Inferior parietal cortex (tissue), 1 donor: ENCODE measurements around the gene CBL.
"Not testable (repeated sequence)": the region's sequence is repeated elsewhere in the genome, so short reads cannot be mapped to it uniquely, and the experiment has no call there.

ENCODE experiments used
- DNase-seq: peaks from one replicate; pipeline ENCODE4 v3.0.0-alpha.2; 2016; ENCODE audit errors: extremely low spot score

The CBL gene

GRCh38 chr11:119209186-119209585, 3.0 kb downstream of the CBL start:
- no peak for DNase-seq

GRCh38 chr11:119210050-119210449, 3.9 kb downstream of the CBL start:
- DNase-seq, result no peak

- no peak for DNase-seq
Measured at GRCh38 chr11:119218141-119218878, 12.2 kb downstream of the CBL start.

- DNase-seq, result peak; percentile 39
Measured at GRCh38 chr11:119222308-119222707, 16.2 kb downstream of the CBL start.

- no peak for DNase-seq
Measured at GRCh38 chr11:119222891-119223290, 16.8 kb downstream of the CBL start.

- no peak for DNase-seq
Measured at GRCh38 chr11:119223856-119224255, 17.7 kb downstream of the CBL start.

GRCh38 chr11:119228535-119229287, 22.6 kb downstream of the CBL start:
- not testable (repeated sequence) for DNase-seq

GRCh38 chr11:119229288-119229672, 23.1 kb downstream of the CBL start:
- DNase-seq, result no peak

- no peak for DNase-seq
Measured at GRCh38 chr11:119229741-119230140, 23.6 kb downstream of the CBL start.

GRCh38 chr11:119236490-119236889, 30.4 kb downstream of the CBL start:
- DNase-seq, result no peak

GRCh38 chr11:119236891-119237290, 30.8 kb downstream of the CBL start:
- no peak for DNase-seq

- no peak for DNase-seq
Measured at GRCh38 chr11:119237515-119237914, 31.4 kb downstream of the CBL start.

- DNase-seq, result no peak
Measured at GRCh38 chr11:119248750-119249670, 42.9 kb downstream of the CBL start.

GRCh38 chr11:119249671-119250010, 43.5 kb downstream of the CBL start:
- DNase-seq, result no peak

GRCh38 chr11:119251114-119251513, 45.0 kb downstream of the CBL start:
- no peak for DNase-seq

- DNase-seq, result no peak
Measured at GRCh38 chr11:119254239-119254638, 48.1 kb downstream of the CBL start.

- no peak for DNase-seq
Measured at GRCh38 chr11:119258180-119258579, 52.0 kb downstream of the CBL start.

GRCh38 chr11:119258983-119259382, 52.8 kb downstream of the CBL start:
- DNase-seq, result no peak

- DNase-seq, result no peak
Measured at GRCh38 chr11:119262668-119263351, 56.7 kb downstream of the CBL start.

- DNase-seq, result no peak
Measured at GRCh38 chr11:119263352-119263940, 57.3 kb downstream of the CBL start.

- no peak for DNase-seq
Measured at GRCh38 chr11:119266063-119266462, 59.9 kb downstream of the CBL start.
